WTC11 (cell line): ENCODE measurements around the gene PREX1. TPM values are rescaled to one million over a fixed set of nuclear protein-coding genes. Genes with fewer than 3 reads are reported as not detected.

Source experiments
- ATAC-seq: fragments of 200-7000 bp; cut with Tn5 transposase; 2 replicates; pipeline ENCODE4 v1.10.0; 2021; ENCODE audit warnings: mild to moderate bottlenecking, moderate library complexity
- CTCF ChIA-PET: fragments of 300-600 bp; sonication (Branson Sonifier 250); formaldehyde crosslinking; loops from one replicate; lab custom pipeline; 2021; ENCODE audit warnings: antibody characterized with exemption; lab: Charles Lee
- POLR2A ChIA-PET: fragments of 350-600 bp; sonication (Branson Sonifier 250); formaldehyde crosslinking; loops from one replicate; lab custom pipeline; 2021; ENCODE audit warnings: antibody characterized with exemption; lab: Charles Lee
- DNase-seq: peaks from one replicate; pipeline ENCODE4 v3.0.0; 2021; ENCODE audit warnings: low spot score
- H3K27ac Mint-ChIP-seq: 2 replicates; pipeline ENCODE4 v1.8.0; 2021; ENCODE audit warnings: mixed read lengths
- H3K27me3 Mint-ChIP-seq: 2 replicates; pipeline ENCODE4 v1.8.0; 2021; ENCODE audit warnings: low read depth, mild to moderate bottlenecking, moderate library complexity, mixed read lengths
- H3K36me3 Mint-ChIP-seq: 2 replicates; pipeline ENCODE4 v1.8.0; 2021; ENCODE audit warnings: mixed read lengths
- H3K4me1 Mint-ChIP-seq: 2 replicates; pipeline ENCODE4 v1.8.0; 2022; ENCODE audit warnings: mixed read lengths
- H3K4me3 Mint-ChIP-seq: 2 replicates; pipeline ENCODE4 v1.8.0; 2021; ENCODE audit warnings: mild to moderate bottlenecking, moderate library complexity, mixed read lengths
- H3K9me3 Mint-ChIP-seq: 2 replicates; pipeline ENCODE4 v1.8.0; 2021; ENCODE audit warnings: mixed read lengths
- AR ChIP-seq: fragments of 250-450 bp; sonication (Bioruptor Pico); IDR thresholded peaks from 2 replicates; pipeline ENCODE4 v1.9.0; 2021; ENCODE audit warnings: mild to moderate bottlenecking
- ATF1 ChIP-seq: sonication (generic); formaldehyde crosslinking; IDR thresholded peaks from 2 replicates; pipeline ENCODE4 v1.8.1; 2023; ENCODE audit warnings: mild to moderate bottlenecking, moderate library complexity, missing genetic modification reagents
- CREM ChIP-seq: sonication (generic); formaldehyde crosslinking; IDR thresholded peaks from 2 replicates; pipeline ENCODE4 v1.8.1; 2022; ENCODE audit warnings: mild to moderate bottlenecking, missing genetic modification reagents, moderate library complexity
- E2F1 ChIP-seq: sonication (generic); formaldehyde crosslinking; IDR thresholded peaks from 2 replicates; pipeline ENCODE4 v1.8.0; 2022; ENCODE audit warnings: mild to moderate bottlenecking, missing genetic modification reagents
- EMX1 ChIP-seq: fragments of 250-450 bp; sonication (Bioruptor Pico); IDR thresholded peaks from 2 replicates; pipeline ENCODE4 v1.8.0; 2021; ENCODE audit warnings: mild to moderate bottlenecking
- ESRRA ChIP-seq: sonication (generic); formaldehyde crosslinking; IDR thresholded peaks from 2 replicates; pipeline ENCODE4 v1.8.1; 2022; ENCODE audit warnings: mild to moderate bottlenecking, missing genetic modification reagents, borderline replicate concordance
- FOXJ3 ChIP-seq: sonication (generic); formaldehyde crosslinking; IDR thresholded peaks from 2 replicates; pipeline ENCODE4 v1.9.0; 2021; ENCODE audit warnings: missing genetic modification reagents, mild to moderate bottlenecking, borderline replicate concordance
- FOXK1 ChIP-seq: sonication (generic); formaldehyde crosslinking; IDR thresholded peaks from 2 replicates; pipeline ENCODE4 v1.8.0; 2022; ENCODE audit warnings: mild to moderate bottlenecking, moderate library complexity, missing genetic modification reagents
- GTF2I ChIP-seq: fragments of 250-450 bp; sonication (Bioruptor Pico); conservative IDR thresholded peaks from 2 replicates; pipeline ENCODE4 v1.4.0; 2021; ENCODE audit warnings: mild to moderate bottlenecking
- NR1H2 ChIP-seq: sonication (generic); formaldehyde crosslinking; IDR thresholded peaks from 2 replicates; pipeline ENCODE4 v1.9.0; 2021; ENCODE audit warnings: mild to moderate bottlenecking, moderate library complexity, missing genetic modification reagents
- PREB ChIP-seq: sonication (generic); formaldehyde crosslinking; IDR thresholded peaks from 2 replicates; pipeline ENCODE4 v1.8.1; 2022; ENCODE audit warnings: mild to moderate bottlenecking, missing genetic modification reagents, moderate library complexity, borderline replicate concordance
- RELA ChIP-seq: sonication (generic); formaldehyde crosslinking; IDR thresholded peaks from 2 replicates; pipeline ENCODE4 v1.8.1; 2022; ENCODE audit warnings: missing genetic modification reagents, mild to moderate bottlenecking, borderline replicate concordance
- SMAD3 ChIP-seq: sonication (generic); formaldehyde crosslinking; IDR thresholded peaks from 2 replicates; pipeline ENCODE4 v1.8.0; 2022; ENCODE audit warnings: missing genetic modification reagents, mild to moderate bottlenecking, borderline replicate concordance
- SOX15 ChIP-seq: fragments of 250-450 bp; sonication (Bioruptor Pico); IDR thresholded peaks from 2 replicates; pipeline ENCODE4 v1.9.0; 2021; ENCODE audit warnings: mild to moderate bottlenecking
- USF1 ChIP-seq: sonication (generic); formaldehyde crosslinking; IDR thresholded peaks from 2 replicates; pipeline ENCODE4 v1.8.0; 2022; ENCODE audit warnings: mild to moderate bottlenecking, missing genetic modification reagents
- USF2 ChIP-seq: sonication (generic); formaldehyde crosslinking; IDR thresholded peaks from 2 replicates; pipeline ENCODE4 v1.8.1; 2023; ENCODE audit warnings: mild to moderate bottlenecking, missing genetic modification reagents, moderate library complexity
- ZBTB43 ChIP-seq: sonication (generic); formaldehyde crosslinking; IDR thresholded peaks from 2 replicates; pipeline ENCODE4 v1.8.1; 2023; ENCODE audit warnings: mild to moderate bottlenecking, missing genetic modification reagents
- ZNF138 ChIP-seq: sonication (generic); formaldehyde crosslinking; conservative IDR thresholded peaks from 2 replicates; pipeline ENCODE4 v1.8.1; 2022; ENCODE audit warnings: mild to moderate bottlenecking, moderate library complexity, missing genetic modification reagents
- ZNF281 ChIP-seq: sonication (generic); formaldehyde crosslinking; IDR thresholded peaks from 2 replicates; pipeline ENCODE4 v1.8.0; 2023; ENCODE audit warnings: mild to moderate bottlenecking, missing genetic modification reagents
- ZNF317 ChIP-seq: sonication (generic); formaldehyde crosslinking; IDR thresholded peaks from 2 replicates; pipeline ENCODE4 v1.8.1; 2023; ENCODE audit warnings: low read depth, mild to moderate bottlenecking, moderate library complexity, missing genetic modification reagents, borderline replicate concordance
- ZNF423 ChIP-seq: fragments of 250-450 bp; sonication (Bioruptor Pico); IDR thresholded peaks from 2 replicates; pipeline ENCODE4 v2.1.2; 2022; ENCODE audit warnings: mild to moderate bottlenecking, moderate library complexity
- total RNA-seq: library from RNA; stranded (reverse); gene quantifications from 3 replicates; pipeline ENCODE4 v1.2.3, GENCODE V29; 2021
- TF ChIP-seq, protein P1 (sequence below): sonication (generic); formaldehyde crosslinking; conservative IDR thresholded peaks from 2 replicates; pipeline ENCODE4 v1.8.1; 2023; ENCODE audit warnings: mild to moderate bottlenecking, low read depth, missing genetic modification reagents, moderate library complexity

The PREX1 gene
- total RNA-seq, 1 experiment from 2014 or later: 17.3 TPM

GRCh38 chr20:48877304-48877703 lies 49.5 kb upstream of the PREX1 start:
- POLR2A ChIA-PET: interaction anchor here (0.7 kb wide), 1 partner anchor 9 kb away, joined by 3 read pairs; no protein-coding TSS in a partner anchor
- H3K4me1 Mint-ChIP-seq: 0 out of 2 replicates have a peak, but pooled peaks cover 3% of the 10 kb centered on the region
- no peaks in the 10 kb centered on the region for H3K36me3 Mint-ChIP-seq
- TF ChIP-seq ZBTB43 (CRISPR knock-in tag): no peak
- TF ChIP-seq ZNF317: no peak
- TF ChIP-seq ZNF281: no peak
- no peak for TF ChIP-seq SMAD3
- no peak for TF ChIP-seq E2F1 (CRISPR knock-in tag)
- no peak for TF ChIP-seq PREB (CRISPR knock-in tag)
- no peak for TF ChIP-seq ESRRA (CRISPR knock-in tag)
- TF ChIP-seq ATF1 (CRISPR knock-in tag): no peak
- TF ChIP-seq RELA (CRISPR knock-in tag): no peak
- TF ChIP-seq SOX15 (CRISPR knock-in tag): no peak
- TF ChIP-seq NR1H2 (CRISPR knock-in tag): no peak
- TF ChIP-seq AR (CRISPR knock-in tag): no peak
- TF ChIP-seq GTF2I: no peak
- no peak for TF ChIP-seq EMX1
- TF ChIP-seq FOXK1 (CRISPR knock-in tag): no peak
- CTCF ChIA-PET: interaction anchor here (2.7 kb wide), 1 partner anchor 220 kb away, joined by 13 read pairs; no protein-coding TSS in a partner anchor
- H3K27me3 Mint-ChIP-seq: no peaks in the 10 kb centered on the region; the same call in 1 of the 2 replicates
- no peak overlapping the region for H3K4me3 Mint-ChIP-seq
- no peak for DNase-seq
- H3K27ac Mint-ChIP-seq: no peak overlapping the region
- peaks cover 4% of the 10 kb centered on the region; the same call in 1 of the 2 replicates for H3K9me3 Mint-ChIP-seq
- no peak for ATAC-seq

- CTCF ChIA-PET: interaction anchor here (2.7 kb wide), 1 partner anchor 218 kb away, joined by 13 read pairs; no protein-coding TSS in a partner anchor
- TF ChIP-seq ZNF138 (CRISPR knock-in tag) (no peak), SMAD3 (no peak), CREM (CRISPR knock-in tag) (no peak), USF1 (no peak), USF2 (CRISPR knock-in tag) (no peak), FOXJ3 (CRISPR knock-in tag) (no peak), ZNF423 (CRISPR knock-in tag) (no peak)
- TF ChIP-seq, protein P1, sequence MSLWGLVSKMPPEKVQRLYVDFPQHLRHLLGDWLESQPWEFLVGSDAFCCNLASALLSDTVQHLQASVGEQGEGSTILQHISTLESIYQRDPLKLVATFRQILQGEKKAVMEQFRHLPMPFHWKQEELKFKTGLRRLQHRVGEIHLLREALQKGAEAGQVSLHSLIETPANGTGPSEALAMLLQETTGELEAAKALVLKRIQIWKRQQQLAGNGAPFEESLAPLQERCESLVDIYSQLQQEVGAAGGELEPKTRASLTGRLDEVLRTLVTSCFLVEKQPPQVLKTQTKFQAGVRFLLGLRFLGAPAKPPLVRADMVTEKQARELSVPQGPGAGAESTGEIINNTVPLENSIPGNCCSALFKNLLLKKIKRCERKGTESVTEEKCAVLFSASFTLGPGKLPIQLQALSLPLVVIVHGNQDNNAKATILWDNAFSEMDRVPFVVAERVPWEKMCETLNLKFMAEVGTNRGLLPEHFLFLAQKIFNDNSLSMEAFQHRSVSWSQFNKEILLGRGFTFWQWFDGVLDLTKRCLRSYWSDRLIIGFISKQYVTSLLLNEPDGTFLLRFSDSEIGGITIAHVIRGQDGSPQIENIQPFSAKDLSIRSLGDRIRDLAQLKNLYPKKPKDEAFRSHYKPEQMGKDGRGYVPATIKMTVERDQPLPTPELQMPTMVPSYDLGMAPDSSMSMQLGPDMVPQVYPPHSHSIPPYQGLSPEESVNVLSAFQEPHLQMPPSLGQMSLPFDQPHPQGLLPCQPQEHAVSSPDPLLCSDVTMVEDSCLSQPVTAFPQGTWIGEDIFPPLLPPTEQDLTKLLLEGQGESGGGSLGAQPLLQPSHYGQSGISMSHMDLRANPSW: no peak
These were observed 48.1 kb upstream of the PREX1 start for GRCh38 chr20:48875914-48876240.

More at GRCh38 chr20:48875914-48876240, 48.1 kb upstream of the PREX1 start:
- POLR2A ChIA-PET: no interaction called here
- H3K9me3 Mint-ChIP-seq: peaks cover 4% of the 10 kb centered on the region; the same call in 1 of the 2 replicates
- ATAC-seq (no peak), DNase-seq (no peak)
- no peak overlapping the region for H3K4me3 Mint-ChIP-seq
- H3K27me3 Mint-ChIP-seq: no peaks in the 10 kb centered on the region; the same call in 1 of the 2 replicates
- H3K36me3 Mint-ChIP-seq: no peaks in the 10 kb centered on the region
- no peak overlapping the region for H3K27ac Mint-ChIP-seq
- 0 out of 2 replicates have a peak, but pooled peaks cover 3% of the 10 kb centered on the region for H3K4me1 Mint-ChIP-seq
